ENCODE results near the gene NCOA7.

The NCOA7 gene

DNA sequence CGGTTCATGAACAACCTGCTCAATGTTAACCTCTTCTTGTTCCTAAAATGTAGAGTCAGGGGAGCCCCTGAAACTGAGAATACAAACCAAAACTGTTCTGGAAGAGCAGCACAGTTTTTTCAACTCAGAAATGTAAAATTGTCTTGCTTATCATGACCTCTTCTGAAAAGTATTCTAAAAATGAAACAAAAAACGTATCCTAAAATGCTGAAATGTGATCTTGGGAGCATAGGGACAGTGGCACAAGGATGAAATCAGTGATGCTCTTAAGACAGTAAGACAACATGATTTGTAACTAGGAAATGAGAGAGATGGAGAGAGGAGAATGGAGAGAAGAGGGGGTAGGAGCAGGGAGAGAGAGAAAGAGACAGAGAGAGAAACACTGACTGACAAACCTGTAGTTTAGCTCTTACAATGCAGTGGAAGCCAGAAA is 27.5 kb downstream of the NCOA7 start:
- H3K36me3 ChIP-seq (ENCODE audit: insufficient read depth, low read length) = no peaks in the 10 kb centered on the region; the same call in 1 of the 2 replicates
- no peaks in the 10 kb centered on the region for H3K27me3 ChIP-seq (ENCODE audit: insufficient read depth, low read length)
- H3K4me1 ChIP-seq (ENCODE audit: insufficient read depth, low read length) = no peaks in the 10 kb centered on the region
- 88% methylated on average over 2 of the region's 2 CpGs for WGBS
- no peak overlapping the region for H3K27ac ChIP-seq (ENCODE audit: low read depth, low read length)
- H3K9ac ChIP-seq (ENCODE audit: low read depth, low read length) = no peak overlapping the region
- H3K4me3 ChIP-seq (ENCODE audit: low read length) = no peak overlapping the region
- no peaks in the 10 kb centered on the region for H3K9me3 ChIP-seq (ENCODE audit: insufficient read depth, low read depth, low read length)

DNA sequence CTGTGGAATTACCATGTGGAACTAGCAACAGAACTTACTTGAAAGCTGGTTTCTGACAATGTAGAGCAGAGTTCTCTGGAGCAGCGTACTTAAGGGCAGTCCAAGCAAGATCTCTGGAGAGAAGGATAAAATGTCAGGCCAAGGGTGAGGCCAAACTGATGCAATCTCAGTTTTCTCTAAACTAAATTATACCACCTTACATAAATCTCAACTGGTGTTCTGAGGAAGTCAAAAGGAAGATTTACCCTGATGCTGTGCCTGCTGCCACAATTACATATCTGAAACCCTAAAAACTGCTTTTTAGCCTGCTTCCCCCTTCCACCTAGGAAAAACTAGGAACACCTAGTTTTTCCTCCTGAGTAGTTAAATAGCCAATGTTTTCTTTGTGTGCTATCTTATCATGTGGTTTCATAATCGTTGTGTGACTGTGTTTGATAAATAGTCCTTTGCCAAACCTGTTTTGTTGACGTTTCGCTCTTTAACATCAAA is 28.1 kb downstream of the NCOA7 start:
- H3K27me3 ChIP-seq (ENCODE audit: insufficient read depth, low read length) = no peaks in the 10 kb centered on the region
- no peaks in the 10 kb centered on the region for H3K9me3 ChIP-seq (ENCODE audit: insufficient read depth, low read depth, low read length)
- no peaks in the 10 kb centered on the region; the same call in 1 of the 2 replicates for H3K36me3 ChIP-seq (ENCODE audit: insufficient read depth, low read length)
- no peak overlapping the region for H3K4me3 ChIP-seq (ENCODE audit: low read length)
- H3K4me1 ChIP-seq (ENCODE audit: insufficient read depth, low read length) = no peaks in the 10 kb centered on the region
- no peak overlapping the region for H3K27ac ChIP-seq (ENCODE audit: low read depth, low read length)
- WGBS = 91% methylated on average over 2 of the region's 4 CpGs
- no peak overlapping the region for H3K9ac ChIP-seq (ENCODE audit: low read depth, low read length)

DNA sequence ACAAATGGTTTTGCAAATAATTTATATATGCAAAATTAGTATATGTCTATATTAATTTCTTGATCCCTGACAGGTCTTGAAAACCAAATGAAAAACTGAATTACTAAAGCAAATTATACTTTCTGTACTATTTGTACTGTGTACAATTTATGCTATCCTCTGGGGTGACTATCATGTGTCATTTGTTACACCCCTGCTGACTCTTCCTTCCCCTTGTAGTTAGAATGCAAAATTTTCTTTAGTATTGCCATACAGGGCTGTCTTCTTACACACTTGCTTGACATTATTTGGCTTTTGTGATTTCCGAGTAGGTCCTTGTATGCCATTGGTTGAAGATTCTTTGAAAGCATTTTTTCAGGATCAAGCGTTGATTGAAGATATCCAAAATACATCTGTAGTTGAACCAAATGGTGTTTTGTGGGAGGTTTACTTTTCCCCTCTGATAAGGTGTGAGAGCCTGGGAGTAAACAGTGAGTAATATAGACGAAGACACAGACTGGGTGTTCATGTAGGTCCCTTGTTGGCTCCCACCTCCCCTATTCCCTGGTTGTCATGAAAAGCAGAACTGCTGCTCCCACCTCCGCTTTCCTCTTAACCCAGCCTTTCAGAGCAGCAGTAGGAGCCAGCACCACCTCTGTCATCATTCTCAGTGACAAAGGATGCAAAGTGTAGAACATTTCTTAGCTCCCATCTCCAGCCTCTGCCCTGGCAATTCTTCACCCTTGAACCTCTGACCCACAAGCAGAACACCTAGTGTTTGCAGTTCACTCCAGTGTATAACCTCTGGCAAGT is 29.0 kb downstream of the NCOA7 start:
- Histone ChIP-seq H3K36me3 (ENCODE audit: insufficient read depth, low read length) (no peaks in the 10 kb centered on the region; the same call in 1 of the 2 replicates), H3K27ac (ENCODE audit: low read depth, low read length) (no peak overlapping the region)
- WGBS = 90% methylated on average over 4 of the region's 4 CpGs

DNA sequence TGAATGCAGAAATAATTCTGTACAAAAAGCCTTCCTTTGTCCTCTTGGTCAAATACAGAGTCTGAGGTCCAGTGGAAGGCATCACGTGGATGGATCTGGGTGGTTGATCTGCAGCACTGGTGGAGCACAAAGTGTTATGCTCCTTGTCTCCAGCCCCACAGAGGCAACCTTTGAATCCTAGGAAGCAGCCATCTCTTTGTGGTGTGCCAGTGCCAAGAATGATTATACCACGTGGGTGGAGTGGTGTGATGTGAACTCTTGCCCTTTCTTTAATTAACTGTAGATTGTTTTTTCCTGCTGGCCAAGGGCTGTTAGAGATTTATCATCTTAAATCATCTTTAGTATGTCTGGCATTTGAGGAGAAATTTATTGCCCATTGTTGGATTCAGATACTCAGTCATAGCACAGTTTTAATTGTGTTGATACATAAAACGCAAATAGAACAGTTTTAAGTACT is 31.1 kb downstream of the NCOA7 start:
- Histone ChIP-seq H3K9me3 (ENCODE audit: insufficient read depth, low read depth, low read length) (no peaks in the 10 kb centered on the region), H3K9ac (ENCODE audit: low read depth, low read length) (no peak overlapping the region), H3K4me3 (ENCODE audit: low read length) (no peak overlapping the region), H3K4me1 (ENCODE audit: insufficient read depth, low read length) (no peaks in the 10 kb centered on the region; the same call in 1 of the 2 replicates), H3K27ac (ENCODE audit: low read depth, low read length) (no peak overlapping the region), H3K36me3 (ENCODE audit: insufficient read depth, low read length) (no peaks in the 10 kb centered on the region), H3K27me3 (ENCODE audit: insufficient read depth, low read length) (no peaks in the 10 kb centered on the region)
- WGBS = 94% methylated on average over 3 of the region's 3 CpGs

More for the DNA sequence above, 29.0 kb downstream of the NCOA7 start:
- Histone ChIP-seq H3K9me3 (ENCODE audit: insufficient read depth, low read depth, low read length) (no peaks in the 10 kb centered on the region), H3K9ac (ENCODE audit: low read depth, low read length) (no peak overlapping the region), H3K27me3 (ENCODE audit: insufficient read depth, low read length) (no peaks in the 10 kb centered on the region), H3K4me1 (ENCODE audit: insufficient read depth, low read length) (no peaks in the 10 kb centered on the region), H3K4me3 (ENCODE audit: low read length) (no peak overlapping the region)

GRCh38 chr6:125823180-125823579 is 32.4 kb downstream of the NCOA7 start:
- Histone ChIP-seq H3K36me3 (ENCODE audit: insufficient read depth, low read length) (no peaks in the 10 kb centered on the region), H3K9me3 (ENCODE audit: insufficient read depth, low read depth, low read length) (no peaks in the 10 kb centered on the region), H3K4me1 (ENCODE audit: insufficient read depth, low read length) (no peaks in the 10 kb centered on the region; the same call in 1 of the 2 replicates), H3K4me3 (ENCODE audit: low read length) (no peak overlapping the region), H3K27ac (ENCODE audit: low read depth, low read length) (no peak overlapping the region), H3K27me3 (ENCODE audit: insufficient read depth, low read length) (no peaks in the 10 kb centered on the region), H3K9ac (ENCODE audit: low read depth, low read length) (no peak overlapping the region)
- WGBS = 95% methylated on average over 2 of the region's 2 CpGs

DNA sequence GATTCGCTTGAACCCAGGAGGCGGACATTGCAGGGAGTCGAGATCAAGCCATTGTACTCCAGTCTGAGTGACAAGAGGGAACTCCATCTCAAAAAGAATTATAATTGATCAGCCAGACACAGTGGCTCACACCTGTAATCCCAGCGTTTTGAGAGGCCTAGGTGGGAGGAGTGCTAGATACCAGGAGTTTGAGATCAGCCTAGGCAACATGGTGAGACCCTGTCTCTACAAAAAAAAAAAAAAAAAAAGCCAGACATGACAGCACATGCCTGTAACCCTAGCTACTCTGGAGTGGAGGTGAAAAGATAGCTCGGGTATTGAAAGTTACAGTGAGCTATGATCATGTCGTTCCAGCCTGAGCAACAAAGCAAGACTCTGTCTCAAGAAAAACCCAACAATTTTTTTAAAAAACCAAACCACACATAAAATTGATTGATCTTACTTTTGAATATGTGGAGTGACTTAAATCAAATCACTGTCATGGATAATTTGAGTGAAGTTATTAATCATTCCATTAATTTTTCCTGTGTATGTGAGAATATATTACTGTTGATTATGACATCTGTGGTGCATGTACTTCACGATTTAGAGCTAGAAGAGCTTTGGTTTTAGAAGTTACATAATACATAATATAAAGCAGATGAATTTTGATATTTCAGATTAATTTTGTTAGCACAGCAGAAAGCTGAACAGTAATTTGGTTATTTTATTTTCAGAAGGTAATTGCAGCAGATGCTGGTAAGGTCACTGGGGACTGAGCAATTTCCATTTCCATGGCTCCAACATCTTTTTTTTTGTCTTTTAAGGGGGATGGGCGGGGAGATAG is 34.4 kb downstream of the NCOA7 start:
- Histone ChIP-seq H3K4me3 (ENCODE audit: low read length) (no peak overlapping the region), H3K9ac (ENCODE audit: low read depth, low read length) (no peak overlapping the region), H3K27ac (ENCODE audit: low read depth, low read length) (no peak overlapping the region), H3K27me3 (ENCODE audit: insufficient read depth, low read length) (no peaks in the 10 kb centered on the region), H3K9me3 (ENCODE audit: insufficient read depth, low read depth, low read length) (no peaks in the 10 kb centered on the region), H3K36me3 (ENCODE audit: insufficient read depth, low read length) (no peaks in the 10 kb centered on the region), H3K4me1 (ENCODE audit: insufficient read depth, low read length) (no peaks in the 10 kb centered on the region; the same call in 1 of the 2 replicates)
- WGBS = 84% methylated on average over 7 of the region's 8 CpGs

DNA sequence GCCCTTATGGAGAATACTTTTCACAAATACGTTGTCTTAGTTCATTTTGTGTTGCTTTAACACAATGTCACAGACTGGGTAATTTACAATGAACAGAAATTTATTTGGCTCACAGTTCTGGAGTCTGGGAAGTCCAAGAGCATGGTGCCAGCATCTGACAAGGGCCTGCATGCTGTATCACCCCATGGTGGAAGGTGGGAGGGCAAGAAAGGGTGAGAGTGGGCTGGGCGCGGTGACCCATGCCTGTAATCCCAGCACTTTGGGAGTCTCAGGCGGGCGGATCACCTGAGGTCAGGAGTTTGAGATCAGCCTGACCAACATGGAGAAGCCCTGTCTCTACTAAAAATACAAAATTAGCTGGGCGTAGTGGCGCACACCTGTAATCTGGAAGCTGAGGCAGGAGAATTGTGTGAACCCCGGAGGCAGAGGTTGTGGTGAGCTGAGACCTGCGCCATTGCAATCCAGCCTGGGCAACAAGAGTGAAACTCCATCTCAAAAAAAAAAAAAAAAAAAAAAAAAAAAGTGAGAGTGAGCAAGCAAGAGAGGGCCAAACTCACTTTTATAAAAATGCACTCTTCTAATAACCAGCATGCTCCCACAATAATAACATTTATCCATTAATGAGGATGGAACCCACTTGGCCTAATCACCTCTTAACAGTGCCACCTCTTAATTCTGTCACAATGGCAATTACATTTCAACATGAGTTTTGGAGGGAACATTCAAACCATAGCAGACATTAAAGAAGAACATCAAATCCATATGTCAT is 36.1 kb downstream of the NCOA7 start:
- no peaks in the 10 kb centered on the region for H3K36me3 ChIP-seq (ENCODE audit: insufficient read depth, low read length)
- 98% methylated on average over 9 of the region's 9 CpGs for WGBS
- H3K27me3 ChIP-seq (ENCODE audit: insufficient read depth, low read length) = no peaks in the 10 kb centered on the region
- no peak overlapping the region for H3K4me3 ChIP-seq (ENCODE audit: low read length)
- no peaks in the 10 kb centered on the region for H3K9me3 ChIP-seq (ENCODE audit: insufficient read depth, low read depth, low read length)
- H3K9ac ChIP-seq (ENCODE audit: low read depth, low read length) = no peak overlapping the region
- H3K27ac ChIP-seq (ENCODE audit: low read depth, low read length) = no peak overlapping the region
- H3K4me1 ChIP-seq (ENCODE audit: insufficient read depth, low read length) = no peaks in the 10 kb centered on the region; the same call in 1 of the 2 replicates

DNA sequence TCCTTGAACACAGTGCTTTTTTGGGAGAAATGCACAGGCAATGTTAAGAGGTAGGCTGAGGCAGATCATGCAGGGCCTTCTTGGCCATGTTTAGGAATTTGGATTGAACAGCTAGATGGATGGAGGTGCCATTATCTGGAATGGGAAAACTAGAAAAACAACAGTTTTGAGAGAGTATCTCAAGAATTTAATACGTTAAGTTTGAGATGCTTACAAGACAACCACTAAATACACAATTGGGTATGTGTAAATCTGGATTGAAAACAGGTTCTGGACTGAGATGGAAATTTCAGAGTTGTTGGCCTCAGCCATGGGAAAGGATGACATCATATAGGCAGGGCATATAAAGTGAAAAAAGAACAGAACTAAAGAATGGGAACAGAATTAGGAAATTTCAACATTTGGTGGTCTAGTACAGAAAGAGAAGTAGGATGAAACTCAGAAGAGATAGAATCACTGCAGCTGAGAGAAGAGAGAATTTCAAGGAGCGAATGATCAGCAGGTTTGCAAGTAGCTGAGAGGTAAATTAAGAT is 37.1 kb downstream of the NCOA7 start:
- H3K4me1 ChIP-seq (ENCODE audit: insufficient read depth, low read length) = no peaks in the 10 kb centered on the region; the same call in 1 of the 2 replicates
- no peaks in the 10 kb centered on the region for H3K27me3 ChIP-seq (ENCODE audit: insufficient read depth, low read length)
- no peak overlapping the region for H3K9ac ChIP-seq (ENCODE audit: low read depth, low read length)
- H3K36me3 ChIP-seq (ENCODE audit: insufficient read depth, low read length) = no peaks in the 10 kb centered on the region
- no peak overlapping the region for H3K27ac ChIP-seq (ENCODE audit: low read depth, low read length)
- 93% methylated on average over 1 of the region's 2 CpGs for WGBS
- H3K4me3 ChIP-seq (ENCODE audit: low read length) = no peak overlapping the region
- H3K9me3 ChIP-seq (ENCODE audit: insufficient read depth, low read depth, low read length) = no peaks in the 10 kb centered on the region

- Histone ChIP-seq H3K9ac (ENCODE audit: low read depth, low read length) (no peak overlapping the region), H3K9me3 (ENCODE audit: insufficient read depth, low read depth, low read length) (no peaks in the 10 kb centered on the region), H3K4me3 (ENCODE audit: low read length) (no peak overlapping the region), H3K36me3 (ENCODE audit: insufficient read depth, low read length) (no peaks in the 10 kb centered on the region), H3K27me3 (ENCODE audit: insufficient read depth, low read length) (no peaks in the 10 kb centered on the region), H3K27ac (ENCODE audit: low read depth, low read length) (no peak overlapping the region), H3K4me1 (ENCODE audit: insufficient read depth, low read length) (peaks cover under 1% of the 10 kb centered on the region; the same call in 1 of the 2 replicates)
- WGBS = 90% methylated on average over 2 of the region's 2 CpGs
These were observed 37.8 kb downstream of the NCOA7 start for GRCh38 chr6:125828476-125829039.

GRCh38 chr6:125829433-125829832 is 38.7 kb downstream of the NCOA7 start:
- Histone ChIP-seq H3K9me3 (ENCODE audit: insufficient read depth, low read depth, low read length) (no peaks in the 10 kb centered on the region), H3K9ac (ENCODE audit: low read depth, low read length) (no peak overlapping the region), H3K4me1 (ENCODE audit: insufficient read depth, low read length) (peaks cover 7% of the 10 kb centered on the region; the same call in 1 of the 2 replicates), H3K36me3 (ENCODE audit: insufficient read depth, low read length) (no peaks in the 10 kb centered on the region), H3K27ac (ENCODE audit: low read depth, low read length) (no peak overlapping the region), H3K27me3 (ENCODE audit: insufficient read depth, low read length) (no peaks in the 10 kb centered on the region), H3K4me3 (ENCODE audit: low read length) (no peak overlapping the region)
- WGBS = 98% methylated on average over 4 of the region's 4 CpGs

Data from HUES64 (cell line).